ENCODE data around the gene CAMK1D.

Gene CAMK1D

GRCh38 chr10:12777840-12778585 is 428.7 kb downstream of the CAMK1D start:
- no peak overlapping the region for H3K4me3 ChIP-seq (ENCODE audit: low read depth, low read length)
- no peak for DNase-seq (ENCODE audit: low read depth, low spot score)
- in situ Hi-C loops (cut with HindIII; ENCODE audit: low sequenced_read_pairs): no loop called here
- TF ChIP-seq CTCF (IDR thresholded peaks at IDR 0.05; ENCODE audit: low read depth, low read length): no peak

GRCh38 chr10:12780634-12781601 is 431.6 kb downstream of the CAMK1D start:
- no peak overlapping the region for H3K4me3 ChIP-seq (ENCODE audit: low read depth, low read length)
- DNase-seq (ENCODE audit: low read depth, low spot score): peak; percentile 56
- no peak for TF ChIP-seq CTCF (IDR thresholded peaks at IDR 0.05; ENCODE audit: low read depth, low read length)
- in situ Hi-C loops (cut with HindIII; ENCODE audit: low sequenced_read_pairs): no loop called here

- no peak for TF ChIP-seq CTCF (IDR thresholded peaks at IDR 0.05; ENCODE audit: low read depth, low read length)
- no peak overlapping the region for H3K4me3 ChIP-seq (ENCODE audit: low read depth, low read length)
- in situ Hi-C loops (cut with HindIII; ENCODE audit: low sequenced_read_pairs): no loop called here
- DNase-seq (ENCODE audit: low read depth, low spot score): no peak
These were observed 432.6 kb downstream of the CAMK1D start for GRCh38 chr10:12781976-12782375.

GRCh38 chr10:12782537-12782936 is 433.2 kb downstream of the CAMK1D start:
- no peak overlapping the region for H3K4me3 ChIP-seq (ENCODE audit: low read depth, low read length)
- peak; percentile 77 for TF ChIP-seq CTCF (IDR thresholded peaks at IDR 0.05; ENCODE audit: low read depth, low read length)
- DNase-seq (ENCODE audit: low read depth, low spot score): no peak
- in situ Hi-C loops (cut with HindIII; ENCODE audit: low sequenced_read_pairs): no loop called here

- DNase-seq (ENCODE audit: low read depth, low spot score): no peak
- in situ Hi-C loops (cut with HindIII; ENCODE audit: low sequenced_read_pairs): no loop called here
- TF ChIP-seq CTCF (IDR thresholded peaks at IDR 0.05; ENCODE audit: low read depth, low read length): no peak
- H3K4me3 ChIP-seq (ENCODE audit: low read depth, low read length): no peak overlapping the region
These were observed 433.9 kb downstream of the CAMK1D start for GRCh38 chr10:12783293-12783692.

GRCh38 chr10:12784646-12785045 is 435.3 kb downstream of the CAMK1D start:
- in situ Hi-C loops (cut with HindIII; ENCODE audit: low sequenced_read_pairs): no loop called here
- no peak overlapping the region for H3K4me3 ChIP-seq (ENCODE audit: low read depth, low read length)
- TF ChIP-seq CTCF (IDR thresholded peaks at IDR 0.05; ENCODE audit: low read depth, low read length): no peak
- DNase-seq (ENCODE audit: low read depth, low spot score): no peak

Data from astrocyte of the spinal cord (primary cell).